Measurements from ENCODE around the gene TTC4. TPM values are rescaled to one million over a fixed set of nuclear protein-coding genes. Genes with fewer than 3 reads are reported as not detected.

The TTC4 gene
- total RNA-seq, 1 donor from 2014 or later = 27.9 TPM

DNA sequence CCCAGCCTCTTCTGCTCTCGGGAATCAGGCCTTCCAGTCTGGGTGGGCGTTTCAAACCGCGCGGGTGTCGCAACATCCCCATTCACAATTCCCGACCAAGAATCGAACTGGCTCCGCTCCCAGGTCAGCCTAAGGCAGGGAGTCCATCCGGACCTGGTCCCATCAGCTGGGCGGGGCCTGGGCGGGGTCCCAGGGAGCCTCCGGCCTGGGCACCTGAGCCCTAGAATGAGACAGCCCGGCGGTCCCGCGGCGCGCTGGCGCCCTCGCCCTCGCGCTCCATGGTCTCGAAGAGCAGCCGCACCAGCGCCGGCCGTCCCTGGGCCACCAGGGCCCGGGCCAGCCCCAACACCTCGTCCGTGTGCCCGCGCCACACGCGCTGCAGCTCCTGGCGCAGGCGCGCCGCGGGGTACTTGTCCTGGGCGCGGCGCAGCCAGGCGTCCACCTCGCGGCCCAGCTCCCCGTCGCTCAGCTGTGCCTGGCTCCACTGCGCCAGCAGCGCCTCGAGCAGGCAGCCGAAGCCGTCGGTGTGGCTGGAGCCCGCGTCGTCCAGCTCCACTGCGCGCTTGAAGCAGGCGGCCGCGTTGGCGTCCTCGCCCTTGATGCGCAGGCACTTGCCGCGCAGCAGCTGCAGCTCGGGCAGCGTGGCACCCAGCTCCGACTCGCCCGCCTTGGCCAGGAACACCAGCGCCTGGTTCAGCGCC lies 65.5 kb downstream of the TTC4 start:
- Mint-ChIP-seq H3K27me3 (ENCODE audit: low read depth) (peaks cover 52% of the 10 kb centered on the region), H3K4me3 (no peak overlapping the region)
- no peak for DNase-seq (ENCODE audit: low read depth, low spot score)

DNA sequence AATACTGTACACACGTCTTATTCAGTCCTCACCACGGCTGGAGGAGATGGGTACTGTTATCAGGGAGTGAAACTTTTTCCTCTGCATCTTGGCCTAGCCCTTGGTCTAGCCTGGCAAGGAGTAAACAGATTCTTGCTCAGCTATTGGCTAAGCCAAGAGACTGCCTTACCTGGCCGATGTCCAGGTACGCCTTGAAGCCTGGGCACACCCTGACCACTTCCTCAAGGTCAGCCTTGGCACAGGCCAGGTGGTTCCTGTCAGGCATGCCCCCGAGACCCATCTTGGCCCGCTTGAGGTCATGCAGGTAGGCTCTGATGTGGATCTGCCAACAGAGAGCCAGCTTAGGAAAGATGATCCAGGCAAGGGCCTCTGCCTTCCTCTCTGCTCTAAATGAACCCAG lies 66.5 kb downstream of the TTC4 start:
- no peak overlapping the region for H3K27ac Mint-ChIP-seq (ENCODE audit: unreplicated experiment)
- H3K9me3 Mint-ChIP-seq = no peaks in the 10 kb centered on the region
- TF ChIP-seq, protein P1, sequence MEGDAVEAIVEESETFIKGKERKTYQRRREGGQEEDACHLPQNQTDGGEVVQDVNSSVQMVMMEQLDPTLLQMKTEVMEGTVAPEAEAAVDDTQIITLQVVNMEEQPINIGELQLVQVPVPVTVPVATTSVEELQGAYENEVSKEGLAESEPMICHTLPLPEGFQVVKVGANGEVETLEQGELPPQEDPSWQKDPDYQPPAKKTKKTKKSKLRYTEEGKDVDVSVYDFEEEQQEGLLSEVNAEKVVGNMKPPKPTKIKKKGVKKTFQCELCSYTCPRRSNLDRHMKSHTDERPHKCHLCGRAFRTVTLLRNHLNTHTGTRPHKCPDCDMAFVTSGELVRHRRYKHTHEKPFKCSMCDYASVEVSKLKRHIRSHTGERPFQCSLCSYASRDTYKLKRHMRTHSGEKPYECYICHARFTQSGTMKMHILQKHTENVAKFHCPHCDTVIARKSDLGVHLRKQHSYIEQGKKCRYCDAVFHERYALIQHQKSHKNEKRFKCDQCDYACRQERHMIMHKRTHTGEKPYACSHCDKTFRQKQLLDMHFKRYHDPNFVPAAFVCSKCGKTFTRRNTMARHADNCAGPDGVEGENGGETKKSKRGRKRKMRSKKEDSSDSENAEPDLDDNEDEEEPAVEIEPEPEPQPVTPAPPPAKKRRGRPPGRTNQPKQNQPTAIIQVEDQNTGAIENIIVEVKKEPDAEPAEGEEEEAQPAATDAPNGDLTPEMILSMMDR (conservative IDR thresholded peaks at IDR 0.05) = no peak
- H3K27me3 Mint-ChIP-seq (ENCODE audit: low read depth) = peaks cover 56% of the 10 kb centered on the region
- H3K4me3 Mint-ChIP-seq = no peak overlapping the region
- no peaks in the 10 kb centered on the region for H3K4me1 Mint-ChIP-seq
- H3K36me3 Mint-ChIP-seq (ENCODE audit: low read depth) = no peaks in the 10 kb centered on the region
- no peak for DNase-seq (ENCODE audit: low read depth, low spot score)

More for the DNA sequence above, 65.5 kb downstream of the TTC4 start:
- TF ChIP-seq, protein P1 (conservative IDR thresholded peaks at IDR 0.05) = no peak
- H3K36me3 Mint-ChIP-seq (ENCODE audit: low read depth) = no peaks in the 10 kb centered on the region
- no peaks in the 10 kb centered on the region for H3K9me3 Mint-ChIP-seq
- H3K27ac Mint-ChIP-seq (ENCODE audit: unreplicated experiment) = no peak overlapping the region
- H3K4me1 Mint-ChIP-seq = no peaks in the 10 kb centered on the region

DNA sequence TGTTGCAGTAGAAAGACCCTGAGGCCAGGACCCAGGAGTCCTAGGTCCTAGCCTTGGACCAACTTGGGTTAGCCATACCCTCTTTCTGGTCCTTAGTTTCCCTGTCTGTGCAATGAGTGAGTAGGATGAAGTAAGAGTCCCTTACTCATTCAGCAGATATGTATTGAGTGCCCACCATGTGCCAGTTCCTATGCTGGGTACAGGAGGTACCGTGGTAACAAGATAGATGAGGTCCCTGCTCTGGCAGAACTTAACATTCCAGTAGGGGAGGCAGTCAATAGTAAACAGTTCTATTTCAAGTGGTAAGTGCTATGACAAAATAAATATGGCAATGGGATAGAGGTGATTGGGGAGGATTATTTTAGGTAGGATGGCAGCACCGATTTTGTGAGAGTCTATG lies 66.9 kb downstream of the TTC4 start:
- no peaks in the 10 kb centered on the region for H3K9me3 Mint-ChIP-seq
- no peak overlapping the region for H3K4me3 Mint-ChIP-seq
- no peaks in the 10 kb centered on the region for H3K4me1 Mint-ChIP-seq
- DNase-seq (ENCODE audit: low read depth, low spot score) = no peak
- no peak overlapping the region for H3K27ac Mint-ChIP-seq (ENCODE audit: unreplicated experiment)
- TF ChIP-seq, protein P1 (conservative IDR thresholded peaks at IDR 0.05) = no peak
- H3K27me3 Mint-ChIP-seq (ENCODE audit: low read depth) = peaks cover 56% of the 10 kb centered on the region
- H3K36me3 Mint-ChIP-seq (ENCODE audit: low read depth) = no peaks in the 10 kb centered on the region

DNA sequence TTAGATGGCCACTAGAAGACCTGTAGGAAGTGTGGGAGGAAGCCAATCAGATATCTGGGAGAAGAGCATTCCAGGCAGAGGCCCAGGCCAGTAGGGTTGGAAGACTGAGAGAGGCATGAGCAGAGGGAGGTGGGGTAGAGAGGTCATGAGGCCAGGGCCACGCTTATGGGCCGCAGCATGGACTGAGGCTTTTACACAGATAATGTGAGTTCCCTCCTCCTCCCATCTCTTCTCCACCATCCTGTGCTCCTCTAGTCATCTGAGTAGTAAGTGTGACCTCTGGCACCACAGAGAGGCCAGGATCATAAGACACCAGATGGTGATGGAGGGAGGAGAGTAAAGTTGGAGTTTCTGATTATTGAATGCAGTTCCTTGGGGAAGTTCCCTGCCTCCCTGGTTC lies 68.4 kb downstream of the TTC4 start:
- TF ChIP-seq, protein P1 (conservative IDR thresholded peaks at IDR 0.05) = no peak
- no peak for DNase-seq (ENCODE audit: low read depth, low spot score)
- Mint-ChIP-seq H3K4me3 (no peak overlapping the region), H3K36me3 (ENCODE audit: low read depth) (no peaks in the 10 kb centered on the region), H3K27me3 (ENCODE audit: low read depth) (peaks cover 49% of the 10 kb centered on the region), H3K27ac (ENCODE audit: unreplicated experiment) (no peak overlapping the region), H3K4me1 (no peaks in the 10 kb centered on the region), H3K9me3 (no peaks in the 10 kb centered on the region)

DNA sequence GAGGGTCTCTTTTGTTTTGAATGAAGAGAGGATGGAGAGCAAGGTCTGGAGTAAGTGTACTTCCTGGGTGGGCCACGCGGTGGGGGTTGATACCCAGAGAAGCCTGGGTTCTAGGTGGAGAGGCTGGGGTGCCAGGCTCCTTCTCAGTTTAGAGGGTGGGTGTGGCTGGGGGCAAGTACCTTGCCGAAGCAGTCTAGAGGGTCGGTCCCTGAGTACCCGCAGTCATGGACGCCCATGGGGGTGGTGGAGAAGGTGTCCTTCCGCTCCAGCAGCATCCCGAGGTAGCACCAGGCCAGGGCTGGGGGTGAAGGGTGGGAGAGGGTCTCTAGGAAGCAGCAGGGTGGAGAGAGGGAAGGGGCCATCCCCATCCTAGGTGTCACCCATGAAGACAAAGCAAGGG lies 71.1 kb downstream of the TTC4 start:
- no peaks in the 10 kb centered on the region for H3K4me1 Mint-ChIP-seq
- H3K36me3 Mint-ChIP-seq (ENCODE audit: low read depth) = no peaks in the 10 kb centered on the region

More for the DNA sequence above, 71.1 kb downstream of the TTC4 start:
- Mint-ChIP-seq H3K27me3 (ENCODE audit: low read depth) (peaks cover 40% of the 10 kb centered on the region), H3K27ac (ENCODE audit: unreplicated experiment) (no peak overlapping the region), H3K9me3 (no peaks in the 10 kb centered on the region), H3K4me3 (no peak overlapping the region)
- no peak for DNase-seq (ENCODE audit: low read depth, low spot score)
- TF ChIP-seq, protein P1 (conservative IDR thresholded peaks at IDR 0.05) = no peak

Measured in neural crest cell (in vitro differentiated cells).